Endometrial microvascular endothelial cells (primary cell): ENCODE results near the gene EIF4E1B. TPM values are rescaled to one million over a fixed set of nuclear protein-coding genes. Genes with fewer than 3 reads are reported as not detected.

Experiments
- in situ Hi-C: cut with HindIII; loops from 2 replicates; pipeline ENCODE4 v1.10.0; 2017; ENCODE audit warnings: low sequenced_read_pairs, low pct_unique_long_range_greater_than_20kb; ENCODE audit errors: inconsistent ontology term
- total RNA-seq: library from RNA; depleted of rRNA; stranded (reverse); fragments of >200 nt; gene quantifications from one replicate; pipeline ENCODE4 v1.2.3, GENCODE V29; 2015; ENCODE audit errors: inconsistent ontology term

EIF4E1B gene
- total RNA-seq, 1 donor from 2014 or later = not detected

- in situ Hi-C loops = no loop called here
Measured at GRCh38 chr5:176601901-176602482, 28.5 kb upstream of the EIF4E1B start.

GRCh38 chr5:176603091-176603490, 27.4 kb upstream of the EIF4E1B start:
- in situ Hi-C loops = no loop called here

- in situ Hi-C loops = no loop called here
Measured at GRCh38 chr5:176606032-176606431, 24.4 kb upstream of the EIF4E1B start.

- in situ Hi-C loops = no loop called here
Measured at GRCh38 chr5:176606875-176607274, 23.6 kb upstream of the EIF4E1B start.

GRCh38 chr5:176608142-176608705, 22.3 kb upstream of the EIF4E1B start:
- in situ Hi-C loops = no loop called here

- in situ Hi-C loops = no loop called here
Measured at GRCh38 chr5:176608937-176609723, 21.3 kb upstream of the EIF4E1B start.

- in situ Hi-C loops = no loop called here
Measured at GRCh38 chr5:176609724-176610434, 20.6 kb upstream of the EIF4E1B start, which contains the start of gene GPRIN1. Gene GPRIN1, minus strand, starts transcription at chr5:176610156. Its CDS starts 10,322 bp downstream, at chr5:176599834.

GRCh38 chr5:176610435-176610773, 20.1 kb upstream of the EIF4E1B start:
- in situ Hi-C loops = no loop called here

- in situ Hi-C loops = no loop called here
Measured at GRCh38 chr5:176611435-176611834, 19.0 kb upstream of the EIF4E1B start.

GRCh38 chr5:176612008-176612407, 18.5 kb upstream of the EIF4E1B start:
- in situ Hi-C loops = no loop called here

- in situ Hi-C loops = no loop called here
Measured at GRCh38 chr5:176612855-176613254, 17.6 kb upstream of the EIF4E1B start.

- in situ Hi-C loops = no loop called here
Measured at GRCh38 chr5:176614805-176615478, 15.5 kb upstream of the EIF4E1B start.

GRCh38 chr5:176616511-176616910, 14.0 kb upstream of the EIF4E1B start:
- in situ Hi-C loops = no loop called here

- in situ Hi-C loops = no loop called here
Measured at GRCh38 chr5:176618783-176619182, 11.7 kb upstream of the EIF4E1B start.

GRCh38 chr5:176619203-176619568, 11.3 kb upstream of the EIF4E1B start:
- in situ Hi-C loops = no loop called here

GRCh38 chr5:176619569-176620332, 10.7 kb upstream of the EIF4E1B start:
- in situ Hi-C loops = no loop called here

- in situ Hi-C loops = no loop called here
Measured at GRCh38 chr5:176620333-176620981, 10.0 kb upstream of the EIF4E1B start.

- in situ Hi-C loops = no loop called here
Measured at GRCh38 chr5:176621661-176622079, 8.8 kb upstream of the EIF4E1B start.
